ENCODE results near the gene HMCN1.

DNA sequence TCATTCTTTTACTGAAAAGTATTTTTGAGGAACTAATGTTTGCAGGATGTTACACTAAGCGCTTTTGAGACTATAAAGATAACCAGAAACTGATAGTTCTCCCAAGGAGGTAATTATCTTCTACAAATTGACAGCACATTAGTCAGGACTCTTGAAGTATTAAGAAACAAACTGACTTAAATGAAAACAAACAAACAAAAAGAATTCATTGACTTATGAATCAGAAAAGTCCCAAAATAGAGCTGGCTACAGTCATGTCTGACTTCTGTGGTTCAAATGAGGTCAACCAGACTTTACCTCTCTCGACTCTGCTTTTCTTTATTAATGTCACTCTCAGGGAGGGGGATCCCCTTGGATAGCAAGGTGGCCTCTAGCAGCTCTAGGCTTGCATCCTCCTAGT, 344.1 kb downstream of the HMCN1 start:
- TF ChIP-seq, protein P1, sequence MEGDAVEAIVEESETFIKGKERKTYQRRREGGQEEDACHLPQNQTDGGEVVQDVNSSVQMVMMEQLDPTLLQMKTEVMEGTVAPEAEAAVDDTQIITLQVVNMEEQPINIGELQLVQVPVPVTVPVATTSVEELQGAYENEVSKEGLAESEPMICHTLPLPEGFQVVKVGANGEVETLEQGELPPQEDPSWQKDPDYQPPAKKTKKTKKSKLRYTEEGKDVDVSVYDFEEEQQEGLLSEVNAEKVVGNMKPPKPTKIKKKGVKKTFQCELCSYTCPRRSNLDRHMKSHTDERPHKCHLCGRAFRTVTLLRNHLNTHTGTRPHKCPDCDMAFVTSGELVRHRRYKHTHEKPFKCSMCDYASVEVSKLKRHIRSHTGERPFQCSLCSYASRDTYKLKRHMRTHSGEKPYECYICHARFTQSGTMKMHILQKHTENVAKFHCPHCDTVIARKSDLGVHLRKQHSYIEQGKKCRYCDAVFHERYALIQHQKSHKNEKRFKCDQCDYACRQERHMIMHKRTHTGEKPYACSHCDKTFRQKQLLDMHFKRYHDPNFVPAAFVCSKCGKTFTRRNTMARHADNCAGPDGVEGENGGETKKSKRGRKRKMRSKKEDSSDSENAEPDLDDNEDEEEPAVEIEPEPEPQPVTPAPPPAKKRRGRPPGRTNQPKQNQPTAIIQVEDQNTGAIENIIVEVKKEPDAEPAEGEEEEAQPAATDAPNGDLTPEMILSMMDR (IDR thresholded peaks at IDR 0.05), result no peak
- no peak for TF ChIP-seq POLR2A (IDR thresholded peaks at IDR 0.05)
- no peak for TF ChIP-seq POLR2AphosphoS5 (IDR thresholded peaks at IDR 0.05)

Data from stomach (tissue), 4 donors.